ENCODE results near the gene NAV3.

- TF ChIP-seq ZNF274 (IDR thresholded peaks at IDR 0.05; ENCODE audit: low read depth, low read length), result no peak
- no peak for TF ChIP-seq SUZ12 (IDR thresholded peaks at IDR 0.05; ENCODE audit: extremely low read depth, insufficient read depth, insufficient read length)
Observed at GRCh38 chr12:77818351-77818750, 12.3 kb upstream of the NAV3 start.

Measured in NT2/D1 (cell line).